MCF 10A (cell line): ENCODE measurements around the gene SPRYD4. TPM values are rescaled to one million over a fixed set of nuclear protein-coding genes. Genes with fewer than 3 reads are reported as not detected.

Source experiments
- BruUV-seq: library from RNA; stranded (reverse); fragments of 400-500 nt; replicated peaks from 2 replicates; lab custom pipeline; 2021; lab: Mats Ljungman, UMichigan
- CTCF ChIA-PET: fragments of 300-600 bp; sonication (Branson Sonifier 250); formaldehyde crosslinking; extraction: SDS; loops from one replicate; lab custom pipeline; 2021; ENCODE audit warnings: antibody characterized with exemption, inconsistent platforms; lab: Yijun Ruan, JAX
- POLR2A ChIA-PET: fragments of 300-600, 350-650 bp; sonication (Branson Sonifier 250); formaldehyde crosslinking; extraction: SDS; loops from one replicate; lab custom pipeline; 2020; ENCODE audit warnings: antibody characterized with exemption, inconsistent platforms; lab: Yijun Ruan, JAX
- DNase-seq: peaks from one replicate; pipeline ENCODE4 v3.0.0-alpha.2; 2018; ENCODE audit not compliant: unreplicated experiment
- H3K27ac Mint-ChIP-seq: one replicate; pipeline ENCODE4 v1.8.0; 2022; ENCODE audit warnings: mild to moderate bottlenecking, low read depth, mixed read lengths; ENCODE audit not compliant: unreplicated experiment
- H3K27me3 Mint-ChIP-seq: one replicate; pipeline ENCODE4 v1.8.0; 2022; ENCODE audit warnings: mixed read lengths; ENCODE audit not compliant: insufficient read depth, unreplicated experiment
- H3K36me3 Mint-ChIP-seq: one replicate; pipeline ENCODE4 v1.8.0; 2022; ENCODE audit warnings: mild to moderate bottlenecking, moderate library complexity, mixed read lengths; ENCODE audit not compliant: insufficient read depth, unreplicated experiment
- H3K4me1 Mint-ChIP-seq: one replicate; pipeline ENCODE4 v1.8.0; 2022; ENCODE audit warnings: mixed read lengths; ENCODE audit not compliant: insufficient read depth, unreplicated experiment
- H3K4me3 Mint-ChIP-seq: one replicate; pipeline ENCODE4 v1.8.0; 2022; ENCODE audit warnings: mild to moderate bottlenecking, moderate library complexity, mixed read lengths; ENCODE audit not compliant: unreplicated experiment
- H3K9me3 Mint-ChIP-seq: one replicate; pipeline ENCODE4 v1.8.0; 2022; ENCODE audit warnings: mixed read lengths; ENCODE audit not compliant: unreplicated experiment
- CTCF ChIP-seq: fragments of 200-600 bp; IDR thresholded peaks from one replicate; pipeline ENCODE4 v1.8.0; 2022; ENCODE audit warnings: antibody characterized with exemption, mild to moderate bottlenecking; ENCODE audit not compliant: unreplicated experiment
- intact Hi-C: fragments of 100-400 bp; cut with micrococcal nuclease; formaldehyde crosslinking; loops from 2 replicates; pipeline ENCODE4 v1.14.1; 2022
- total RNA-seq: library from RNA; stranded (reverse); gene quantifications from 2 replicates; pipeline ENCODE4 v1.2.3, GENCODE V29; 2022

Gene SPRYD4
- total RNA-seq, 1 experiment from 2014 or later: 3.9 TPM

- no peak overlapping the region for H3K4me3 Mint-ChIP-seq
- H3K9me3 Mint-ChIP-seq: no peaks in the 10 kb centered on the region
- no peaks in the 10 kb centered on the region for H3K4me1 Mint-ChIP-seq
- TF ChIP-seq CTCF: no peak
- no peaks in the 10 kb centered on the region for H3K27me3 Mint-ChIP-seq
- peaks cover 6% of the 10 kb centered on the region for H3K36me3 Mint-ChIP-seq
- ChIA-PET POLR2A (interaction anchor here (0.7 to 6.0 kb wide), 3 partner anchors 10 to 684 kb away, joined by 3 to 40 read pairs (median 3); partner anchors contain the start of genes SPRYD4 and TIMELESS), CTCF (interaction anchor here (0.5 kb wide), 1 partner anchor 286 kb away, joined by 4 read pairs; no protein-coding TSS in a partner anchor)
- DNase-seq: no peak
- no TSS peak for BruUV-seq
- H3K27ac Mint-ChIP-seq: no peak overlapping the region
- intact Hi-C loops: no loop called here
Observed at GRCh38 chr12:56479625-56480024, 11.2 kb downstream of the SPRYD4 start.

GRCh38 chr12:56484566-56484965, 16.2 kb downstream of the SPRYD4 start:
- H3K36me3 Mint-ChIP-seq: no peaks in the 10 kb centered on the region
- no peak overlapping the region for H3K27ac Mint-ChIP-seq
- peaks cover 11% of the 10 kb centered on the region for H3K4me1 Mint-ChIP-seq
- no peak for TF ChIP-seq CTCF
- no peaks in the 10 kb centered on the region for H3K27me3 Mint-ChIP-seq
- no peak overlapping the region for H3K4me3 Mint-ChIP-seq
- DNase-seq: no peak
- ChIA-PET CTCF (interaction anchor here (0.5 to 1.9 kb wide), 4 partner anchors 12 to 152 kb away, joined by 3 to 6 read pairs (median 4); no protein-coding TSS in a partner anchor), POLR2A (interaction anchor here (0.6 to 1.8 kb wide), 4 partner anchors 9 to 28 kb away, joined by 3 to 10 read pairs (median 3); partner anchors contain the start of gene SPRYD4)
- no peaks in the 10 kb centered on the region for H3K9me3 Mint-ChIP-seq
- intact Hi-C loops: no loop called here
- no TSS peak for BruUV-seq

- POLR2A ChIA-PET: interaction anchor here (0.7 kb wide), 1 partner anchor 18 kb away, joined by 3 read pairs; no protein-coding TSS in a partner anchor
- Mint-ChIP-seq H3K36me3 (no peaks in the 10 kb centered on the region), H3K27me3 (no peaks in the 10 kb centered on the region), H3K4me3 (peak overlapping the region; percentile 89), H3K27ac (no peak overlapping the region), H3K4me1 (peaks cover 11% of the 10 kb centered on the region), H3K9me3 (no peaks in the 10 kb centered on the region)
- no peak for TF ChIP-seq CTCF
- CTCF ChIA-PET: interaction anchor here (1.1 kb wide), 1 partner anchor 22 kb away, joined by 3 read pairs; no protein-coding TSS in a partner anchor
- BruUV-seq: no TSS peak
- DNase-seq: no peak
- intact Hi-C loops: no loop called here
Observed at GRCh38 chr12:56486694-56487093, 18.3 kb downstream of the SPRYD4 start.

GRCh38 chr12:56487448-56488040, 19.2 kb downstream of the SPRYD4 start:
- intact Hi-C loops: no loop called here
- H3K27ac Mint-ChIP-seq: peak overlapping the region; percentile 37
- peak overlapping the region; percentile 89 for H3K4me3 Mint-ChIP-seq
- CTCF ChIA-PET: no interaction called here
- H3K27me3 Mint-ChIP-seq: no peaks in the 10 kb centered on the region
- no peaks in the 10 kb centered on the region for H3K36me3 Mint-ChIP-seq
- BruUV-seq: no TSS peak
- H3K4me1 Mint-ChIP-seq: peaks cover 11% of the 10 kb centered on the region
- no peak for TF ChIP-seq CTCF
- DNase-seq: peak; percentile 38
- POLR2A ChIA-PET: interaction anchor here (0.7 to 1.9 kb wide), 11 partner anchors 10 to 265 kb away, joined by 3 to 19 read pairs (median 3); partner anchors contain the start of genes CNPY2, RBMS2, RNF41 and SPRYD4
- H3K9me3 Mint-ChIP-seq: no peaks in the 10 kb centered on the region
